ENCODE results near the gene SLC39A12. TPM values are rescaled to one million over a fixed set of nuclear protein-coding genes. Genes with fewer than 3 reads are reported as not detected.

SLC39A12 gene
- total RNA-seq, 6 donors from 2014 or later, result 0.17 to 2.1 (median 1.1) TPM; not detected in 2

- Histone ChIP-seq H3K36me3 (no peaks in the 10 kb centered on the region), H3K27ac (no peak overlapping the region), H3K27me3 (no peaks in the 10 kb centered on the region), H3K4me1 (no peaks in the 10 kb centered on the region), H3K9me3 (no peaks in the 10 kb centered on the region), H3K4me3 (no peak overlapping the region)
- WGBS, 2 donors, result 74 to 79% methylated on average over 8 of the region's 8 CpGs
- DNase-seq, result no peak
- TF ChIP-seq POLR2AphosphoS5 (IDR thresholded peaks at IDR 0.05), result no peak
- TF ChIP-seq EP300 (IDR thresholded peaks at IDR 0.05), result no peak
- TF ChIP-seq POLR2A (IDR thresholded peaks at IDR 0.05), result no peak
- TF ChIP-seq CTCF (IDR thresholded peaks at IDR 0.05), result no peak
- ATAC-seq (ENCODE audit: low FRiP score in 2 of 2), result no peak
Observed at GRCh38 chr10:18082381-18082780, 130.7 kb downstream of the SLC39A12 start.

GRCh38 chr10:18085855-18086254 lies 134.1 kb downstream of the SLC39A12 start:
- TF ChIP-seq EP300 (IDR thresholded peaks at IDR 0.05) (no peak), POLR2AphosphoS5 (IDR thresholded peaks at IDR 0.05) (no peak), CTCF (IDR thresholded peaks at IDR 0.05) (no peak), POLR2A (IDR thresholded peaks at IDR 0.05) (no peak)
- Histone ChIP-seq H3K4me3 (no peak overlapping the region), H3K27me3 (no peaks in the 10 kb centered on the region), H3K36me3 (no peaks in the 10 kb centered on the region), H3K9me3 (no peaks in the 10 kb centered on the region), H3K27ac (no peak overlapping the region), H3K4me1 (no peaks in the 10 kb centered on the region)
- 82 to 88% methylated on average over 4 of the region's 4 CpGs for WGBS, 2 donors
- DNase-seq (no peak), ATAC-seq (ENCODE audit: low FRiP score in 2 of 2) (no peak)

GRCh38 chr10:18086746-18087145 lies 135.0 kb downstream of the SLC39A12 start:
- no peaks in the 10 kb centered on the region for H3K36me3 ChIP-seq
- no peaks in the 10 kb centered on the region for H3K4me1 ChIP-seq
- no peak for TF ChIP-seq POLR2AphosphoS5 (IDR thresholded peaks at IDR 0.05)
- no peak for TF ChIP-seq CTCF (IDR thresholded peaks at IDR 0.05)
- no peak for TF ChIP-seq EP300 (IDR thresholded peaks at IDR 0.05)
- no peak for TF ChIP-seq POLR2A (IDR thresholded peaks at IDR 0.05)
- DNase-seq (no peak), ATAC-seq (ENCODE audit: low FRiP score in 2 of 2) (no peak)
- no peak overlapping the region for H3K27ac ChIP-seq
- H3K27me3 ChIP-seq, result no peaks in the 10 kb centered on the region
- no peak overlapping the region for H3K4me3 ChIP-seq
- no peaks in the 10 kb centered on the region for H3K9me3 ChIP-seq

GRCh38 chr10:18087355-18087754 lies 135.6 kb downstream of the SLC39A12 start:
- no peak overlapping the region for H3K27ac ChIP-seq
- no peak for DNase-seq
- H3K27me3 ChIP-seq, result no peaks in the 10 kb centered on the region
- H3K4me1 ChIP-seq, result no peaks in the 10 kb centered on the region
- H3K9me3 ChIP-seq, result no peaks in the 10 kb centered on the region
- no peak for ATAC-seq (ENCODE audit: low FRiP score in 2 of 2)
- no peak overlapping the region for H3K4me3 ChIP-seq
- WGBS, 2 donors, result 70 to 77% methylated on average over 5 of the region's 5 CpGs
- TF ChIP-seq POLR2A (IDR thresholded peaks at IDR 0.05) (no peak), POLR2AphosphoS5 (IDR thresholded peaks at IDR 0.05) (no peak), CTCF (IDR thresholded peaks at IDR 0.05) (no peak), EP300 (IDR thresholded peaks at IDR 0.05) (no peak)
- no peaks in the 10 kb centered on the region for H3K36me3 ChIP-seq

Other genes starting within 250 kb of the SLC39A12 start
- gene TMEM236, start 199.7 kb upstream of the SLC39A12 start, total RNA-seq, result 1 to 10 TPM in 5 of 6 donors, under 1 TPM in 1; 0.55 to 4.6 (median 1.6) TPM
- gene MRC1, start 142.6 kb upstream of the SLC39A12 start, total RNA-seq, result 100 to 1,000 TPM in 3 of 6 donors, 10 to 100 TPM in 3; 77.4 to 493 (median 121) TPM
- 1 to 10 TPM; 1.4 to 6.3 (median 2.9) TPM for gene CACNB2, start 188.5 kb downstream of the SLC39A12 start, total RNA-seq

Data from upper lobe of left lung (tissue), 6 donors.